DOHH2 (cell line): ENCODE results near the gene ORMDL1.

Experiments
- EZH2phosphoT487 ChIP-seq: fragments of 200-600 bp; sonication (generic); IDR thresholded peaks from 2 replicates; pipeline ENCODE4 v1.6.1; 2017; ENCODE audit warnings: borderline replicate concordance, mild to moderate bottlenecking, antibody characterized with exemption, low read length, moderate library complexity, mixed read lengths
- TF ChIP-seq, protein P1 (sequence below): fragments of 200-600 bp; sonication (generic); IDR thresholded peaks from one replicate; pipeline ENCODE4 v1.5.1; 2014; ENCODE audit warnings: antibody characterized with exemption, mild to moderate bottlenecking, low read depth, low read length; ENCODE audit not compliant: poor library complexity, severe bottlenecking

DNA sequence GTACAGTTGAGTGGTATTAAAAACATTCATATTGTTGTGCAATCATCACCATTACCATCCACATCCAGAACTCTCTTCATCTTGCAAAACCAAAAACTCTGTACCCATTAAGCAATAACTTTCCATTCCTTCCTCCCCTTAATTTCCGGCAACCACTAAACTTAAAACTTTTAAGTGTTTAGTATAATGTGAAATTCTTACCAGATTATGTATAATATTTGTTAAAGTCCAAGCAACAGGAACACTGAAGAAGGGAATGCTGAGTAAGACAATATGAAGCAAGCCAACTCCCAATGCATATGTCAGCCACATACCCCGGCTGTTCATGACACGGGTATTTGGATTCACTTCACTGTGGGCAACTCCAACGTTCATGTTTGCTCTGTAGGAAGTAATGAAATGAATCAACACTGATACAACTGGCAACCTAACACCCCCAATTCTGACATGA lies 1.9 kb downstream of the ORMDL1 start:
- TF ChIP-seq, protein P1, sequence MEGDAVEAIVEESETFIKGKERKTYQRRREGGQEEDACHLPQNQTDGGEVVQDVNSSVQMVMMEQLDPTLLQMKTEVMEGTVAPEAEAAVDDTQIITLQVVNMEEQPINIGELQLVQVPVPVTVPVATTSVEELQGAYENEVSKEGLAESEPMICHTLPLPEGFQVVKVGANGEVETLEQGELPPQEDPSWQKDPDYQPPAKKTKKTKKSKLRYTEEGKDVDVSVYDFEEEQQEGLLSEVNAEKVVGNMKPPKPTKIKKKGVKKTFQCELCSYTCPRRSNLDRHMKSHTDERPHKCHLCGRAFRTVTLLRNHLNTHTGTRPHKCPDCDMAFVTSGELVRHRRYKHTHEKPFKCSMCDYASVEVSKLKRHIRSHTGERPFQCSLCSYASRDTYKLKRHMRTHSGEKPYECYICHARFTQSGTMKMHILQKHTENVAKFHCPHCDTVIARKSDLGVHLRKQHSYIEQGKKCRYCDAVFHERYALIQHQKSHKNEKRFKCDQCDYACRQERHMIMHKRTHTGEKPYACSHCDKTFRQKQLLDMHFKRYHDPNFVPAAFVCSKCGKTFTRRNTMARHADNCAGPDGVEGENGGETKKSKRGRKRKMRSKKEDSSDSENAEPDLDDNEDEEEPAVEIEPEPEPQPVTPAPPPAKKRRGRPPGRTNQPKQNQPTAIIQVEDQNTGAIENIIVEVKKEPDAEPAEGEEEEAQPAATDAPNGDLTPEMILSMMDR = no peak
- no peak for TF ChIP-seq EZH2phosphoT487
